Transverse colon (tissue), 4 donors: ENCODE measurements around the gene NFIA.

Experiments
- CTCF ChIP-seq, 5 experiments: fragments of 200-600 bp in 3 of 5; fragments of 450-650 bp in 2 of 5; sonication (generic) in 3 of 5; IDR thresholded peaks; 1 replicate in 2 of 5; 2 replicates in 3 of 5; pipeline ENCODE4 v1.5.1; 2016 to 2017; ENCODE audit warnings: antibody characterized with exemption in 5 of 5, inconsistent platforms in 3 of 5, mild to moderate bottlenecking in 2 of 5, moderate library complexity in 1 of 5
- POLR2A ChIP-seq: fragments of 450-650 bp; IDR thresholded peaks from one replicate; pipeline ENCODE4 v1.6.1; 2016; ENCODE audit warnings: antibody characterized with exemption, mild to moderate bottlenecking, moderate library complexity
- POLR2AphosphoS5 ChIP-seq, 3 donors: sonication (generic); formaldehyde crosslinking; IDR thresholded peaks; one replicate each; pipeline ENCODE4 v1.6.1; 2016; ENCODE audit warnings: antibody characterized with exemption in 3 of 3

- TF ChIP-seq CTCF (IDR thresholded peaks at IDR 0.05) (no peak), POLR2A (no peak), POLR2AphosphoS5 (IDR thresholded peaks at IDR 0.05) (no peak)
Measured at GRCh38 chr1:61124696-61125095, 42.3 kb downstream of the NFIA start.
